Renal pelvis (tissue), 12 donors: ENCODE measurements around the gene BTBD10. TPM values are rescaled to one million over a fixed set of nuclear protein-coding genes. Genes with fewer than 3 reads are reported as not detected.

ENCODE experiments used
- DNase-seq: peaks from one replicate; pipeline ENCODE4 v3.0.0-alpha.2; 2013
- long read RNA-seq, 16 experiments: transcript quantifications; one replicate each; lab custom pipeline, GENCODE V29; 2026
- polyA plus RNA-seq, 3 donors: library from polyadenylated mRNA; unstranded; fragments of 120-200 nt; gene quantifications; one replicate each; pipeline ENCODE4 v1.2.1, GENCODE V29; 2013; ENCODE audit not compliant: insufficient read length in 3 of 3

Gene BTBD10
- polyA plus RNA-seq = 10 to 100 TPM; 27.0 to 31.7 (median 31.6) TPM
- long read RNA-seq, donor 1, transcript BTBD10-208 (8 exons, 1,662 nt) = minor isoform, 5 of 13 reads
- long read RNA-seq, donor 1, transcript BTBD10-201 (9 exons, 2,504 nt) = major isoform, 8 of 13 reads
- long read RNA-seq, donor 1, partial matches to known transcripts = 0 of 13 reads
- long read RNA-seq, donor 1, other reads (novel, unspliced or antisense) = 0 of 13 reads
- long read RNA-seq, donor 2, transcript BTBD10-201 (9 exons, 2,504 nt) = major isoform, 7 of 10 reads
- long read RNA-seq, donor 2, partial matches to known transcripts = 0 of 10 reads
- long read RNA-seq, donor 2, other reads (novel, unspliced or antisense) = 0 of 10 reads
- long read RNA-seq, donor 3, partial matches to known transcripts = 0 of 8 reads
- long read RNA-seq, donor 3, other reads (novel, unspliced or antisense) = 0 of 8 reads
- long read RNA-seq, donor 4, transcript BTBD10-201 (9 exons, 2,504 nt) = major isoform, 5 of 8 reads
- long read RNA-seq, donor 4, partial matches to known transcripts = 0 of 8 reads
- long read RNA-seq, donor 4, other reads (novel, unspliced or antisense) = 0 of 8 reads
- long read RNA-seq, donor 5, partial matches to known transcripts = 0 of 2 reads
- long read RNA-seq, donor 5, other reads (novel, unspliced or antisense) = 0 of 2 reads
- long read RNA-seq, donor 6, partial matches to known transcripts = 0 of 5 reads
- long read RNA-seq, donor 6, other reads (novel, unspliced or antisense) = 0 of 5 reads
- long read RNA-seq, donor 7, transcript BTBD10-201 (9 exons, 2,504 nt) = major isoform, 5 of 6 reads
- long read RNA-seq, donor 7, partial matches to known transcripts = 0 of 6 reads
- long read RNA-seq, donor 7, other reads (novel, unspliced or antisense) = 0 of 6 reads
- long read RNA-seq, donor 8, partial matches to known transcripts = 0 of 6 reads
- long read RNA-seq, donor 8, other reads (novel, unspliced or antisense) = 0 of 6 reads
- long read RNA-seq, donor 9, transcript BTBD10-201 (9 exons, 2,504 nt) = major isoform, 5 of 7 reads
- long read RNA-seq, donor 9, partial matches to known transcripts = 0 of 7 reads
- long read RNA-seq, donor 9, other reads (novel, unspliced or antisense) = 0 of 7 reads
- long read RNA-seq, donor 10, transcript BTBD10-201 (9 exons, 2,504 nt) = major isoform, 6 of 8 reads
- long read RNA-seq, donor 10, partial matches to known transcripts = 0 of 8 reads
- long read RNA-seq, donor 10, other reads (novel, unspliced or antisense) = 0 of 8 reads
- long read RNA-seq, donor 11, partial matches to known transcripts = 0 of 5 reads
- long read RNA-seq, donor 11, other reads (novel, unspliced or antisense) = 0 of 5 reads
- long read RNA-seq, donor 12, transcript BTBD10-201 (9 exons, 2,504 nt) = major isoform, 7 of 14 reads
- long read RNA-seq, donor 12, transcript BTBD10-208 (8 exons, 1,662 nt) = major isoform, 7 of 14 reads
- long read RNA-seq, donor 12, partial matches to known transcripts = 0 of 14 reads
- long read RNA-seq, donor 12, other reads (novel, unspliced or antisense) = 0 of 14 reads
- long read RNA-seq, donor 13, partial matches to known transcripts = 0 of 2 reads
- long read RNA-seq, donor 13, other reads (novel, unspliced or antisense) = 0 of 2 reads
- long read RNA-seq, donor 14 = 0 reads
- long read RNA-seq, donor 15, transcript BTBD10-208 (8 exons, 1,662 nt) = major isoform, 8 of 11 reads
- long read RNA-seq, donor 15, partial matches to known transcripts = 0 of 11 reads
- long read RNA-seq, donor 15, other reads (novel, unspliced or antisense) = 0 of 11 reads
- long read RNA-seq, donor 16, partial matches to known transcripts = 0 of 8 reads
- long read RNA-seq, donor 16, other reads (novel, unspliced or antisense) = 0 of 8 reads

- peak; percentile 96 for DNase-seq
Measured at GRCh38 chr11:13462901-13463778, at the start of gene BTBD10. TSS of gene BTBD10 (minus strand) at chr11:13463222. CDS start at chr11:13445124, 18,098 bp downstream.

GRCh38 chr11:13503393-13503792 lies 40.4 kb upstream of the BTBD10 start:
- no peak for DNase-seq

- no peak for DNase-seq
Measured at GRCh38 chr11:13502492-13502891, 39.5 kb upstream of the BTBD10 start.

GRCh38 chr11:13495929-13496328 lies 32.9 kb upstream of the BTBD10 start, which contains the start of gene PTH:
TSS of gene PTH (minus strand) at chr11:13495997. CDS start at chr11:13492855, 3,142 bp downstream.
- DNase-seq = no peak

- DNase-seq = no peak
Measured at GRCh38 chr11:13494051-13494450, 31.0 kb upstream of the BTBD10 start.

- no peak for DNase-seq
Measured at GRCh38 chr11:13487661-13488030, 24.6 kb upstream of the BTBD10 start.

GRCh38 chr11:13486926-13487660 lies 24.1 kb upstream of the BTBD10 start:
- DNase-seq = no peak

GRCh38 chr11:13480198-13480597 lies 17.2 kb upstream of the BTBD10 start:
- no peak for DNase-seq

- no peak for DNase-seq
Measured at GRCh38 chr11:13479688-13480087, 16.7 kb upstream of the BTBD10 start.

- DNase-seq = no peak
Measured at GRCh38 chr11:13475091-13475490, 12.1 kb upstream of the BTBD10 start.

- DNase-seq = no peak
Measured at GRCh38 chr11:13473013-13473722, 10.1 kb upstream of the BTBD10 start.

GRCh38 chr11:13468750-13469149 lies 5.7 kb upstream of the BTBD10 start:
- DNase-seq = no peak

- DNase-seq = peak; percentile 16
Measured at GRCh38 chr11:13465909-13466371, 2.9 kb upstream of the BTBD10 start.

GRCh38 chr11:13463779-13464290 lies 813 bp upstream of the BTBD10 start:
- no peak for DNase-seq

- DNase-seq = peak; percentile 36
Measured at GRCh38 chr11:13462311-13462900, 616 bp downstream of the BTBD10 start.

- DNase-seq = no peak
Measured at GRCh38 chr11:13461291-13461690, 1.7 kb downstream of the BTBD10 start.

GRCh38 chr11:13450832-13451397 lies 12.1 kb downstream of the BTBD10 start:
- no peak for DNase-seq
